ENCODE measurements around the gene TRIM66. TPM values are rescaled to one million over a fixed set of nuclear protein-coding genes. Genes with fewer than 3 reads are reported as not detected.

Gene TRIM66
- total and polyA plus RNA-seq, 9 of the 15 experiments (the other 6 are each of a cell fraction or from before 2014, with no cell fraction given) = 1.1 to 7.3 (median 4.9) TPM

DNA sequence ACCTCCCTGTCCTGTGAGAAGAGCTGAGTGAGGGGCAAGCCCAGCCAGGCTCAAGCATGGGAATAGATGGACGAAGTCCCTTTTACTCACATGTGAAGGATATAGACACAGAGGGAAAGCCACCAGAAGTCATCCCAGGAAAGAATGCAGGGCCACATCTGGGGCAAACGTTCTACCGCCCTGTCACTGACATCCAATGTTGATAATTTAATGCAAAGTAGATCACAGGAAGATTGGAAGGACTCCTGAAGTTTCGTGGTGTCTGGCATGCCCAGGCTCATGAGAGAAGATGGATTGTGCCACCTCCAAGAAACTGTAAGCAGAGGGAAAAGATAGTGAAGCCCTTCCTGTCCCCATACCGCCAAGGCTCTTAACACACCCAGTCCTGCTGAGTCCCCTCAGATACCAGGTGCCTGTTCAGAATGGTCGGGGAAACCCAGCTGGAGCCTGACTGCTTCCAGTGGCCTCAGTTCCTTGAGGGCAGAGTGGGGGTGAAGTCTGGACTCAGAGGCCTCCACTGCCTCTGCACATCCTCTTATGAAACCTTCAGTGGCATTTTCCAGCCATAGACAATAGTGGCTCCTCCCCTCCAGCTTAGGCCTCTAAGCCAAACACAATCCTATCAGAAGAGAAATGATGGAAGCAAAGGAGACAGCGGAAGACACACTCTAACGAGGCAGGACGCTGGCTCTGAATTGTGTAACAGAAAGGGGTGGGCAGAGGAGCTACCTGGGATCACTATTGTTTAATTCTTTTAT, 80.9 kb downstream of the TRIM66 start:
- Histone ChIP-seq H3K9me3 (replicated peaks; ENCODE audit: control insufficient read depth, insufficient read depth, low read depth, low read length) (no peaks in the 10 kb centered on the region), H3K9me1 (ENCODE audit: control insufficient read depth, insufficient read depth, low read length) (no peaks in the 10 kb centered on the region), H3K4me2 (ENCODE audit: insufficient read depth, low read length) (no peak overlapping the region), H3K4me1 (replicated peaks in 1 of 2; ENCODE audit: control insufficient read depth in 2 of 2, insufficient read depth in 2 of 2, low read length in 2 of 2) (peaks cover 0 to 3% of the 10 kb centered on the region in 2 experiments; a peak in 1 of 5 replicates), H3K4me3 (no peak overlapping the region), H2AFZ (ENCODE audit: low read depth, low read length) (no peak overlapping the region), H3K27ac (ENCODE audit: extremely low read depth, low read depth, low read length) (no peak overlapping the region), H3K36me3 (ENCODE audit: control insufficient read depth, insufficient read depth, low read length) (no peaks in the 10 kb centered on the region), H3K9ac (ENCODE audit: insufficient read depth in 1 of 2, low read depth in 2 of 2, low read length in 2 of 2) (no peak overlapping the region), H3K79me2 (ENCODE audit: control insufficient read depth, insufficient read depth, low read length) (no peaks in the 10 kb centered on the region), H3K27me3 (ENCODE audit: control insufficient read depth in 2 of 2, insufficient read depth in 2 of 2, low read length in 2 of 2) (peaks cover 6 to 11% of the 10 kb centered on the region in 2 experiments), H4K20me1 (replicated peaks; ENCODE audit: control insufficient read depth, insufficient read depth, low read length) (no peaks in the 10 kb centered on the region)
- FAIRE-seq (no peak), DNase-seq (ENCODE audit: extremely low read depth in 1 of 4, low spot score in 3 of 4) (no peak), ATAC-seq (peak; percentile 18; the same call in 1 of the 3 replicates)
- ChIA-PET CTCF (ENCODE audit: low intra/inter-chr PET ratio) (no interaction called here), POLR2A (interaction anchor here (0.6 to 1.7 kb wide), 2 partner anchors 11 to 36 kb away, joined by 3 to 6 read pairs; no protein-coding TSS in a partner anchor)
- 3% methylated on average over 9 of the region's 9 CpGs for WGBS (ENCODE audit: insufficient coverage, low coverage, missing lambda C conversion rate)
- intact Hi-C loops (cut with micrococcal nuclease) (loop anchor here (10.0 kb wide), 2 partner anchors 133 to 353 kb away; no protein-coding TSS in a partner anchor), in situ Hi-C loops (cut with MboI) (no loop called here)
- no TSS peak for BruUV-seq (replicated peaks)
- TF ChIP-seq, protein P1, sequence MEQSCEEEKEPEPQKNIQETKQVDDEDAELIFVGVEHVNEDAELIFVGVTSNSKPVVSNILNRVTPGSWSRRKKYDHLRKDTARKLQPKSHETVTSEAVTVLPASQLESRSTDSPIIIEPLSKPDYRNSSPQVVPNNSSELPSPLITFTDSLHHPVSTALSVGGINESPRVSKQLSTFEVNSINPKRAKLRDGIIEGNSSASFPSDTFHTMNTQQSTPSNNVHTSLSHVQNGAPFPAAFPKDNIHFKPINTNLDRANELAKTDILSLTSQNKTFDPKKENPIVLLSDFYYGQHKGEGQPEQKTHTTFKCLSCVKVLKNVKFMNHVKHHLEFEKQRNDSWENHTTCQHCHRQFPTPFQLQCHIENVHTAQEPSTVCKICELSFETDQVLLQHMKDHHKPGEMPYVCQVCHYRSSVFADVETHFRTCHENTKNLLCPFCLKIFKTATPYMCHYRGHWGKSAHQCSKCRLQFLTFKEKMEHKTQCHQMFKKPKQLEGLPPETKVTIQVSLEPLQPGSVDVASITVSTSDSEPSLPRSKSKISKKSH (CRISPR knock-in tag; IDR thresholded peaks at IDR 0.05) = no peak
- TF ChIP-seq TBL1XR1 (IDR thresholded peaks at IDR 0.05; ENCODE audit: low read length in 2 of 2) = no peak
- no peak for TF ChIP-seq ZNF124 (CRISPR knock-in tag; IDR thresholded peaks at IDR 0.05)
- TF ChIP-seq, protein P2, sequence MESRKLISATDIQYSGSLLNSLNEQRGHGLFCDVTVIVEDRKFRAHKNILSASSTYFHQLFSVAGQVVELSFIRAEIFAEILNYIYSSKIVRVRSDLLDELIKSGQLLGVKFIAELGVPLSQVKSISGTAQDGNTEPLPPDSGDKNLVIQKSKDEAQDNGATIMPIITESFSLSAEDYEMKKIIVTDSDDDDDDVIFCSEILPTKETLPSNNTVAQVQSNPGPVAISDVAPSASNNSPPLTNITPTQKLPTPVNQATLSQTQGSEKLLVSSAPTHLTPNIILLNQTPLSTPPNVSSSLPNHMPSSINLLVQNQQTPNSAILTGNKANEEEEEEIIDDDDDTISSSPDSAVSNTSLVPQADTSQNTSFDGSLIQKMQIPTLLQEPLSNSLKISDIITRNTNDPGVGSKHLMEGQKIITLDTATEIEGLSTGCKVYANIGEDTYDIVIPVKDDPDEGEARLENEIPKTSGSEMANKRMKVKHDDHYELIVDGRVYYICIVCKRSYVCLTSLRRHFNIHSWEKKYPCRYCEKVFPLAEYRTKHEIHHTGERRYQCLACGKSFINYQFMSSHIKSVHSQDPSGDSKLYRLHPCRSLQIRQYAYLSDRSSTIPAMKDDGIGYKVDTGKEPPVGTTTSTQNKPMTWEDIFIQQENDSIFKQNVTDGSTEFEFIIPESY (CRISPR knock-in tag; IDR thresholded peaks at IDR 0.05) = no peak
- no peak for TF ChIP-seq ZNF668 (CRISPR knock-in tag; IDR thresholded peaks at IDR 0.05)
- no peak for TF ChIP-seq POLR2G (IDR thresholded peaks at IDR 0.05; ENCODE audit: low read depth, low read length)
- TF ChIP-seq, protein P3, sequence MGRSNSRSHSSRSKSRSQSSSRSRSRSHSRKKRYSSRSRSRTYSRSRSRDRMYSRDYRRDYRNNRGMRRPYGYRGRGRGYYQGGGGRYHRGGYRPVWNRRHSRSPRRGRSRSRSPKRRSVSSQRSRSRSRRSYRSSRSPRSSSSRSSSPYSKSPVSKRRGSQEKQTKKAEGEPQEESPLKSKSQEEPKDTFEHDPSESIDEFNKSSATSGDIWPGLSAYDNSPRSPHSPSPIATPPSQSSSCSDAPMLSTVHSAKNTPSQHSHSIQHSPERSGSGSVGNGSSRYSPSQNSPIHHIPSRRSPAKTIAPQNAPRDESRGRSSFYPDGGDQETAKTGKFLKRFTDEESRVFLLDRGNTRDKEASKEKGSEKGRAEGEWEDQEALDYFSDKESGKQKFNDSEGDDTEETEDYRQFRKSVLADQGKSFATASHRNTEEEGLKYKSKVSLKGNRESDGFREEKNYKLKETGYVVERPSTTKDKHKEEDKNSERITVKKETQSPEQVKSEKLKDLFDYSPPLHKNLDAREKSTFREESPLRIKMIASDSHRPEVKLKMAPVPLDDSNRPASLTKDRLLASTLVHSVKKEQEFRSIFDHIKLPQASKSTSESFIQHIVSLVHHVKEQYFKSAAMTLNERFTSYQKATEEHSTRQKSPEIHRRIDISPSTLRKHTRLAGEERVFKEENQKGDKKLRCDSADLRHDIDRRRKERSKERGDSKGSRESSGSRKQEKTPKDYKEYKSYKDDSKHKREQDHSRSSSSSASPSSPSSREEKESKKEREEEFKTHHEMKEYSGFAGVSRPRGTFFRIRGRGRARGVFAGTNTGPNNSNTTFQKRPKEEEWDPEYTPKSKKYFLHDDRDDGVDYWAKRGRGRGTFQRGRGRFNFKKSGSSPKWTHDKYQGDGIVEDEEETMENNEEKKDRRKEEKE (IDR thresholded peaks at IDR 0.05; ENCODE audit: borderline replicate concordance in 1 of 2, control insufficient read depth in 1 of 2, low read depth in 2 of 2, low read length in 1 of 2) = no peak
- no peak for TF ChIP-seq ZNF408 (CRISPR knock-in tag; IDR thresholded peaks at IDR 0.05; ENCODE audit: low read depth)
- TF ChIP-seq, protein P4, sequence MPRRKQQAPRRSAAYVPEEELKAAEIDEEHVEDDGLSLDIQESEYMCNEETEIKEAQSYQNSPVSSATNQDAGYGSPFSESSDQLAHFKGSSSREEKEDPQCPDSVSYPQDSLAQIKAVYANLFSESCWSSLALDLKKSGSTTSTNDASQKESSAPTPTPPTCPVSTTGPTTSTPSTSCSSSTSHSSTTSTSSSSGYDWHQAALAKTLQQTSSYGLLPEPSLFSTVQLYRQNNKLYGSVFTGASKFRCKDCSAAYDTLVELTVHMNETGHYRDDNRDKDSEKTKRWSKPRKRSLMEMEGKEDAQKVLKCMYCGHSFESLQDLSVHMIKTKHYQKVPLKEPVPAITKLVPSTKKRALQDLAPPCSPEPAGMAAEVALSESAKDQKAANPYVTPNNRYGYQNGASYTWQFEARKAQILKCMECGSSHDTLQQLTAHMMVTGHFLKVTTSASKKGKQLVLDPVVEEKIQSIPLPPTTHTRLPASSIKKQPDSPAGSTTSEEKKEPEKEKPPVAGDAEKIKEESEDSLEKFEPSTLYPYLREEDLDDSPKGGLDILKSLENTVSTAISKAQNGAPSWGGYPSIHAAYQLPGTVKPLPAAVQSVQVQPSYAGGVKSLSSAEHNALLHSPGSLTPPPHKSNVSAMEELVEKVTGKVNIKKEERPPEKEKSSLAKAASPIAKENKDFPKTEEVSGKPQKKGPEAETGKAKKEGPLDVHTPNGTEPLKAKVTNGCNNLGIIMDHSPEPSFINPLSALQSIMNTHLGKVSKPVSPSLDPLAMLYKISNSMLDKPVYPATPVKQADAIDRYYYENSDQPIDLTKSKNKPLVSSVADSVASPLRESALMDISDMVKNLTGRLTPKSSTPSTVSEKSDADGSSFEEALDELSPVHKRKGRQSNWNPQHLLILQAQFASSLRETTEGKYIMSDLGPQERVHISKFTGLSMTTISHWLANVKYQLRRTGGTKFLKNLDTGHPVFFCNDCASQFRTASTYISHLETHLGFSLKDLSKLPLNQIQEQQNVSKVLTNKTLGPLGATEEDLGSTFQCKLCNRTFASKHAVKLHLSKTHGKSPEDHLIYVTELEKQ (CRISPR knock-in tag; IDR thresholded peaks at IDR 0.05) = no peak
- TF ChIP-seq GTF2F1 (IDR thresholded peaks at IDR 0.05; ENCODE audit: low read depth, low read length) = no peak

Measured in K562 (cell line).